H1 (cell line): Measurements from ENCODE around the gene NUDT7. TPM values are rescaled to one million over a fixed set of nuclear protein-coding genes. Genes with fewer than 3 reads are reported as not detected.

Experiments used
- BACH1 ChIP-seq: IDR thresholded peaks from 2 replicates; pipeline ENCODE4 v1.6.1; 2012; ENCODE audit warnings: low read length, improper control_type of control experiment
- CHD2 ChIP-seq: IDR thresholded peaks from 2 replicates; pipeline ENCODE4 v1.6.1; 2012; ENCODE audit warnings: low read length, improper control_type of control experiment
- EP300 ChIP-seq, 2 experiments: IDR thresholded peaks; 1 replicate in 1 of 2; 2 replicates in 1 of 2; pipeline ENCODE4 v1.6.1; 2011 to 2012; ENCODE audit warnings: low read depth in 2 of 2, low read length in 2 of 2, mild to moderate bottlenecking in 2 of 2, borderline replicate concordance in 1 of 2, inconsistent platforms in 1 of 2, moderate library complexity in 1 of 2
- FOSL1 ChIP-seq: IDR thresholded peaks from 2 replicates; pipeline ENCODE4 v1.6.1; 2011; ENCODE audit warnings: mild to moderate bottlenecking, low read depth, low read length, moderate library complexity; ENCODE audit not compliant: insufficient read depth
- POLR2AphosphoS5 ChIP-seq: IDR thresholded peaks from 2 replicates; pipeline ENCODE4 v1.6.1; 2011; ENCODE audit warnings: low read depth, low read length
- SIN3A ChIP-seq, 2 experiments: IDR thresholded peaks in 1 of 2; conservative IDR thresholded peaks in 1 of 2; 2 replicates each; pipeline ENCODE4 v1.6.1; 2011 to 2012; ENCODE audit warnings: low read length in 2 of 2, improper control_type of control experiment in 1 of 2, low read depth in 1 of 2, mild to moderate bottlenecking in 1 of 2
- polyA plus RNA-seq, 7 experiments: library from polyadenylated mRNA; depleted of rRNA in 3 of 7; stranded (reverse) in 5 of 7; unstranded in 2 of 7; fragments of >200 nt in 5 of 7; fragments of 200-250 nt in 2 of 7; gene quantifications; 1 replicate in 5 of 7; 2 replicates in 1 of 7; 4 replicates in 1 of 7; pipeline versions ENCODE4 v1.2.1 to v1.2.3, GENCODE V29; 2011 to 2013; ENCODE audit warnings: missing spikeins in 2 of 7, mixed read lengths in 2 of 7
- total RNA-seq: library from RNA; stranded (reverse); fragmentation: NEBNext Ultra II Directional; extraction: Animal tissue kit (Norgen Biotek cat#: 25700); gene quantifications from 2 replicates; pipeline ENCODE4 v1.2.1, GENCODE V29; 2021

NUDT7 gene
- total and polyA plus RNA-seq, 2 of the 8 experiments (the other 6 are each of a cell fraction or from before 2014, with no cell fraction given) = 8.8 to 19.7 TPM

DNA sequence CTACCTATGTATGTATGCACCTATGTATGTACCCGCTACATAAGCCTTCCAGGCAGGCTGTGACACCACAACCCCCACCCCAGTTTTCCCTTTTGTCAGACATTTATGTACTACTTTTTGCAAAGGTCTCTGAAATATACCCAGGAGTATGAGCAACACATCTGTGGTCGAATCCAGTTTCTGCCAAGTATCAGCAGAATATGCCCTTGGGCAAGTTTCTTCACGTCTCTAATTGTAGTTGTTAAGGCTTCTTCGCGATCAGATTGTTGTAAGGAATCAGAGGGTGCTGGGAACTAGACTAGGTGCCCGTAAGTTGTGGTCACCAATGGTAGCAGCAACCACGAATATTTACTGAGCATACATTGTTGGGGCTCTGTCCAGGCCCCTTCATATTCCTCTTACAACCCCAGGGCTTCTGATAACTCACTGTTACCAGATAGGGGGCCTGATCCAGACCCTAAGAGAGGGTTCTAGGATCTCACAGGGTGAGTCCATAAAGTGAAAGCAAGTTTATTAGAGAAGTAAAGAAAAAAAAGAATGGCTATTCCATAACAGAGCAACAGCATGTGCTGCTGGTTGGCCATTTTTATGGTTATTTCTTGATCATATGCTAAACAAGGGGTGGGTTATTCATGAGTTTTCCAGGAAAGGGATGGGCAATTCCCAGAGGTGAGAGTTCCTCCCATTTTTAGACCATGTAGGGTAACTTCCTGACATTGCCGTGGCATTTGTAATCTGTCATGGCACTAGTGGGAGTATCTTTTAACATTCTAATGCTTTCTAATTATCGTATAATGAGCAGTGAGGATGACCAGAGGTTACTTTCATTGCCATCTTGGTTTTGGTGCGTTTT is 16.6 kb downstream of the NUDT7 start (continued):
- TF ChIP-seq SIN3A (conservative IDR thresholded peaks at IDR 0.05 in 1 of 2, IDR thresholded peaks at IDR 0.05 in 1 of 2; ENCODE audit: low read depth in 1 of 2, low read length in 2 of 2) (no peak), EP300 (IDR thresholded peaks at IDR 0.05; ENCODE audit: borderline replicate concordance in 1 of 2, low read depth in 2 of 2, low read length in 2 of 2) (no peak), BACH1 (no peak), POLR2AphosphoS5 (no peak), CHD2 (no peak), FOSL1 (no peak)
